Transverse colon (tissue), 4 donors: ENCODE measurements around the gene SSH3.

ENCODE experiments used
- EP300 ChIP-seq: sonication (generic); formaldehyde crosslinking; IDR thresholded peaks from one replicate; pipeline ENCODE4 v1.6.1; 2017; ENCODE audit warnings: antibody characterized with exemption, low read depth
- POLR2A ChIP-seq: fragments of 450-650 bp; IDR thresholded peaks from one replicate; pipeline ENCODE4 v1.6.1; 2016; ENCODE audit warnings: antibody characterized with exemption, mild to moderate bottlenecking, moderate library complexity
- POLR2AphosphoS5 ChIP-seq, 3 donors: sonication (generic); formaldehyde crosslinking; IDR thresholded peaks; one replicate each; pipeline ENCODE4 v1.6.1; 2016; ENCODE audit warnings: antibody characterized with exemption in 3 of 3
- TF ChIP-seq, protein P1 (sequence below), 5 experiments: fragments of 200-600 bp in 3 of 5; fragments of 450-650 bp in 2 of 5; sonication (generic) in 3 of 5; IDR thresholded peaks; 1 replicate in 2 of 5; 2 replicates in 3 of 5; pipeline ENCODE4 v1.5.1; 2016 to 2017; ENCODE audit warnings: antibody characterized with exemption in 5 of 5, inconsistent platforms in 3 of 5, mild to moderate bottlenecking in 2 of 5, moderate library complexity in 1 of 5

DNA sequence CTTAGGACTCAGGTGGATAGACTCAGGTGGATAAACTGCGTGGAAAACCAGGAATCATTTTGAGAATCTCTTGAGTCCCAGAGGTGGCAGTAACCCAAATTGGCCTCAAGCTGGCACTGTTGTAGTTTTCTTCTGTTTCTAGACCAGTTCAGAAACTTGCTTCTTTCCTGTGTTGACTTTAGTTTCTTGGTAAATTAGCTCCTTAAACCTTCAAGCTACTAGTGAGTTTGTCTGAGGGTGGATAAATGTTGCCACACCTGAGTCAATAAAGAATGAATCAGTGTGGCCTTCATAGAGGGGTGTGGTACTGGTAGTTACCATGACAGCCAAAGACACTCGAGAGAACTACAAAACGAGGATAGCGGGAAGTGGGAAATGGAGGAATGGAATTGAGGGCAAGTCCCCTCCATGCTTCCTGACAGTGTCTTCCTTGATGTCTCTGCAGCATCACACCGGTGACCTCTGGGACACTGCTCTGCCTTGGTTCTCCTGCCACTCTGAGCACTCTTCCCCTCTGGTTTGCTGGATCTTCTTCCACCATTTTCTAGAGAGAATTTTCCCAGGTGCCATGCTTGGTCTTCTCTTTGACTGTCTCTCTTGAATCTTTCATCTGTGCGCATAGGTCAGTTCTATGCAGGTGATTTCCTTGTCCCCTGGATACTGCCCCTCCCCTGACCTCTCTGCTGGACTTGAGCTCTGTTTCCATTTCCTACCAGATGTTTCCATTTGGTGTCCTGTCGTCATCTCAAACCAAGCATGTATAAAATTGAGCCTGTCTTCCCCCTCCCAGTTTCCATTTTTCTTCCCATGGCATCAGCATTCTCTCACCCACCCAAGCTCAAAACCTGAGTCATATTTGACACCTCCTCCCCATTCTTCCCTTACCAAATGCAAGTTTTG, 42.8 kb downstream of the SSH3 start:
- TF ChIP-seq, protein P1, sequence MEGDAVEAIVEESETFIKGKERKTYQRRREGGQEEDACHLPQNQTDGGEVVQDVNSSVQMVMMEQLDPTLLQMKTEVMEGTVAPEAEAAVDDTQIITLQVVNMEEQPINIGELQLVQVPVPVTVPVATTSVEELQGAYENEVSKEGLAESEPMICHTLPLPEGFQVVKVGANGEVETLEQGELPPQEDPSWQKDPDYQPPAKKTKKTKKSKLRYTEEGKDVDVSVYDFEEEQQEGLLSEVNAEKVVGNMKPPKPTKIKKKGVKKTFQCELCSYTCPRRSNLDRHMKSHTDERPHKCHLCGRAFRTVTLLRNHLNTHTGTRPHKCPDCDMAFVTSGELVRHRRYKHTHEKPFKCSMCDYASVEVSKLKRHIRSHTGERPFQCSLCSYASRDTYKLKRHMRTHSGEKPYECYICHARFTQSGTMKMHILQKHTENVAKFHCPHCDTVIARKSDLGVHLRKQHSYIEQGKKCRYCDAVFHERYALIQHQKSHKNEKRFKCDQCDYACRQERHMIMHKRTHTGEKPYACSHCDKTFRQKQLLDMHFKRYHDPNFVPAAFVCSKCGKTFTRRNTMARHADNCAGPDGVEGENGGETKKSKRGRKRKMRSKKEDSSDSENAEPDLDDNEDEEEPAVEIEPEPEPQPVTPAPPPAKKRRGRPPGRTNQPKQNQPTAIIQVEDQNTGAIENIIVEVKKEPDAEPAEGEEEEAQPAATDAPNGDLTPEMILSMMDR (IDR thresholded peaks at IDR 0.05), result peak; percentile 47 to 95 (median 70)
- peak in 2 of 3 donors; percentile 63 to 75 for TF ChIP-seq POLR2AphosphoS5 (IDR thresholded peaks at IDR 0.05)
- TF ChIP-seq POLR2A, result no peak
- TF ChIP-seq EP300, result peak; percentile 93
